Body of pancreas (tissue), 4 donors: ENCODE results near the gene TNFSF4.

Experiments used
- CTCF ChIP-seq, 7 experiments: fragments of 450-650 bp in 4 of 7; fragments of 200-600 bp in 3 of 7; sonication (generic) in 3 of 7; IDR thresholded peaks; one replicate each; pipeline ENCODE4 v1.5.1; 2016 to 2019; ENCODE audit warnings: antibody characterized with exemption in 7 of 7
- POLR2A ChIP-seq, 3 donors: fragments of 450-650 bp; IDR thresholded peaks; one replicate each; pipeline ENCODE4 v1.6.1; 2016; ENCODE audit warnings: antibody characterized with exemption in 3 of 3, mild to moderate bottlenecking in 2 of 3

GRCh38 chr1:173208146-173208545 is 1.0 kb upstream of the TNFSF4 start:
- TF ChIP-seq CTCF (IDR thresholded peaks at IDR 0.05) (no peak), POLR2A (IDR thresholded peaks at IDR 0.05) (no peak)
